H1 (cell line): ENCODE results near the gene DEGS1. TPM values are rescaled to one million over a fixed set of nuclear protein-coding genes. Genes with fewer than 3 reads are reported as not detected.
A peak's percentile ranks its signal among the peaks of the same experiment; 100 is the strongest.

ENCODE experiments used
- CTCF ChIA-PET: fragments of 300-600 bp; sonication (Branson Sonifier 250); formaldehyde crosslinking; loops from one replicate; lab custom pipeline; 2021; ENCODE audit not compliant: partially characterized antibody; lab: Charles Lee
- POLR2A ChIA-PET: fragments of 300-600 bp; sonication (Branson Sonifier 250); formaldehyde crosslinking; loops from one replicate; lab custom pipeline; 2021; ENCODE audit warnings: inconsistent platforms; ENCODE audit not compliant: partially characterized antibody; lab: Charles Lee
- DNase-seq, 2 experiments: peaks; one replicate each; pipeline versions ENCODE4 v3.0.0 to v3.0.0-alpha.2; 2010 to 2022; ENCODE audit warnings: low spot score in 2 of 2, low read depth in 1 of 2, mixed read lengths in 1 of 2
- FAIRE-seq: peaks from 2 replicates; lab custom pipeline; 2011; peaks lifted over from hg19 to GRCh38; lab: Jason Lieb, UNC
- H2AFZ ChIP-seq: 2 replicates; pipeline ENCODE4 v1.8.1; 2012; ENCODE audit warnings: low read length, inconsistent platforms
- H2AK5ac ChIP-seq: 2 replicates; pipeline ENCODE4 v1.6.1; 2013; ENCODE audit warnings: low read depth, low read length
- H2BK120ac ChIP-seq: replicated peaks from 2 replicates; pipeline ENCODE3; 2013; ENCODE audit warnings: low read depth, low read length, inconsistent platforms
- H2BK12ac ChIP-seq: 2 replicates; pipeline ENCODE4 v1.6.1; 2013; ENCODE audit warnings: low read depth, low read length
- H2BK15ac ChIP-seq: 2 replicates; pipeline ENCODE4 v1.6.1; 2013; ENCODE audit warnings: low read length
- H2BK20ac ChIP-seq: 2 replicates; pipeline ENCODE4 v1.6.1; 2013; ENCODE audit warnings: low read length
- H2BK5ac ChIP-seq: 2 replicates; pipeline ENCODE4 v1.6.1; 2013; ENCODE audit warnings: low read depth, low read length
- H3K14ac ChIP-seq: 2 replicates; pipeline ENCODE4 v1.6.1; 2013; ENCODE audit warnings: inconsistent platforms; ENCODE audit not compliant: insufficient read length
- H3K18ac ChIP-seq: 2 replicates; pipeline ENCODE4 v1.6.1; 2013; ENCODE audit warnings: low read length; ENCODE audit errors: extremely low read depth
- H3K23ac ChIP-seq: 2 replicates; pipeline ENCODE4 v1.6.1; 2013; ENCODE audit warnings: inconsistent platforms; ENCODE audit not compliant: insufficient read length
- H3K23me2 ChIP-seq: 2 replicates; pipeline ENCODE4 v1.6.1; 2013; ENCODE audit warnings: low read depth, low read length
- H3K27ac ChIP-seq: 2 replicates; pipeline ENCODE4 v1.6.1; 2011; ENCODE audit warnings: low read depth, low read length, inconsistent platforms
- H3K27me3 ChIP-seq, 4 experiments: replicated peaks in 1 of 4; 1 replicate in 1 of 4; 2 replicates in 3 of 4; pipeline versions ENCODE4 v1.6.1 to v1.8.1; 2011 to 2013; ENCODE audit warnings: low read length in 3 of 4, mild to moderate bottlenecking in 3 of 4, inconsistent platforms in 2 of 4, mixed read lengths in 2 of 4, moderate library complexity in 1 of 4; ENCODE audit not compliant: control insufficient read depth in 3 of 4, insufficient read depth in 3 of 4; ENCODE audit errors: extremely low read depth in 1 of 4
- H3K36me3 ChIP-seq, 4 experiments: 2 replicates each; pipeline versions ENCODE4 v1.6.1 to v1.8.1; 2011 to 2013; ENCODE audit warnings: mild to moderate bottlenecking in 4 of 4, low read length in 3 of 4, moderate library complexity in 2 of 4, control low read depth in 1 of 4, inconsistent platforms in 1 of 4; ENCODE audit not compliant: insufficient read depth in 4 of 4, control insufficient read depth in 2 of 4
- H3K4ac ChIP-seq: replicated peaks from 2 replicates; pipeline ENCODE3; 2013; ENCODE audit warnings: low read length, low read depth, mixed read lengths, inconsistent platforms; ENCODE audit not compliant: insufficient read length
- H3K4me1 ChIP-seq, 4 experiments: replicated peaks in 1 of 4; 1 replicate in 1 of 4; 2 replicates in 3 of 4; pipeline versions ENCODE4 v1.6.1 to v1.8.1; 2011 to 2013; ENCODE audit warnings: low read length in 3 of 4, inconsistent platforms in 2 of 4, mixed read lengths in 1 of 4; ENCODE audit not compliant: insufficient read depth in 4 of 4, control insufficient read depth in 3 of 4
- H3K4me2 ChIP-seq, 2 experiments: 2 replicates each; pipeline versions ENCODE4 v1.6.1 to v1.8.1; 2011 to 2013; ENCODE audit warnings: low read depth in 2 of 2, low read length in 2 of 2, control low read depth in 1 of 2, inconsistent platforms in 1 of 2, mild to moderate bottlenecking in 1 of 2; ENCODE audit not compliant: insufficient read depth in 1 of 2
- H3K4me3 ChIP-seq, 4 experiments: fragments of 200-600, 300-600 bp in 1 of 4; sonication (generic), shearing (Covaris generic), sonication (Bioruptor Twin) in 1 of 4; 2 replicates each; pipeline versions ENCODE4 v1.5.1 to v1.8.1; 2011 to 2016; ENCODE audit warnings: low read length in 4 of 4, low read depth in 3 of 4, control low read depth in 2 of 4, inconsistent platforms in 2 of 4, mild to moderate bottlenecking in 2 of 4, mixed read lengths in 1 of 4, moderate library complexity in 1 of 4; ENCODE audit not compliant: insufficient read depth in 2 of 4; ENCODE audit errors: extremely low read depth in 1 of 4
- H3K56ac ChIP-seq: replicated peaks from 2 replicates; pipeline ENCODE3; 2013; ENCODE audit warnings: low read depth, mild to moderate bottlenecking, mixed read lengths, low read length, inconsistent platforms; ENCODE audit not compliant: insufficient read length
- H3K79me1 ChIP-seq: 2 replicates; pipeline ENCODE4 v1.6.1; 2013; ENCODE audit warnings: low read depth, low read length, control low read depth
- H3K79me2 ChIP-seq, 2 experiments: 2 replicates each; pipeline versions ENCODE4 v1.6.1 to v1.8.1; 2012 to 2013; ENCODE audit warnings: low read length in 2 of 2, mild to moderate bottlenecking in 2 of 2, inconsistent platforms in 1 of 2; ENCODE audit not compliant: insufficient read depth in 2 of 2, control insufficient read depth in 1 of 2
- H3K9ac ChIP-seq, 4 experiments: replicated peaks in 1 of 4; 1 replicate in 1 of 4; 2 replicates in 3 of 4; pipeline versions ENCODE4 v1.6.1 to v1.8.1; 2011 to 2013; ENCODE audit warnings: low read depth in 3 of 4, low read length in 3 of 4, control low read depth in 2 of 4, mild to moderate bottlenecking in 2 of 4, moderate library complexity in 2 of 4, inconsistent platforms in 1 of 4; ENCODE audit errors: extremely low read depth in 1 of 4
- H3K9me3 ChIP-seq, 2 experiments: 2 replicates each; pipeline versions ENCODE4 v1.6.1 to v1.8.1; 2012 to 2013; ENCODE audit warnings: mild to moderate bottlenecking in 2 of 2, moderate library complexity in 2 of 2, control low read depth in 1 of 2, inconsistent platforms in 1 of 2, low read depth in 1 of 2, low read length in 1 of 2, mixed read lengths in 1 of 2; ENCODE audit not compliant: insufficient read depth in 2 of 2
- H4K20me1 ChIP-seq, 2 experiments: replicated peaks in 1 of 2; 2 replicates each; pipeline versions ENCODE3 to v1.8.1; 2011 to 2013; ENCODE audit warnings: inconsistent platforms in 2 of 2, low read length in 2 of 2, mild to moderate bottlenecking in 1 of 2; ENCODE audit not compliant: insufficient read depth in 2 of 2, control insufficient read depth in 1 of 2
- H4K5ac ChIP-seq: 2 replicates; pipeline ENCODE4 v1.6.1; 2013; ENCODE audit warnings: low read length, low read depth, mixed read lengths, inconsistent platforms; ENCODE audit not compliant: insufficient read length
- H4K8ac ChIP-seq: 2 replicates; pipeline ENCODE4 v1.8.0; 2013; ENCODE audit warnings: mild to moderate bottlenecking, moderate library complexity, low read length, inconsistent platforms; ENCODE audit not compliant: insufficient read depth; ENCODE audit errors: extremely low read depth
- H4K91ac ChIP-seq: replicated peaks from 2 replicates; pipeline ENCODE3; 2013; ENCODE audit warnings: low read length, mixed read lengths, inconsistent platforms; ENCODE audit not compliant: insufficient read length
- BCL11A ChIP-seq, 2 experiments: IDR thresholded peaks; one replicate each; pipeline ENCODE4 v1.6.1; 2011; ENCODE audit warnings: low read depth in 2 of 2, low read length in 2 of 2, mild to moderate bottlenecking in 2 of 2
- CEBPB ChIP-seq: IDR thresholded peaks from 2 replicates; pipeline ENCODE4 v1.6.1; 2012; ENCODE audit warnings: low read depth, low read length
- HDAC6 ChIP-seq: IDR thresholded peaks from one replicate; pipeline ENCODE4 v1.7.1; 2012; ENCODE audit warnings: low read depth, mild to moderate bottlenecking, inconsistent platforms, low read length, moderate library complexity
- JUN ChIP-seq: IDR thresholded peaks from 2 replicates; pipeline ENCODE4 v1.6.1; 2011; ENCODE audit warnings: low read depth, mild to moderate bottlenecking, improper control_type of control experiment, low read length
- KDM1A ChIP-seq: fragments of 200-600, 300-600 bp; sonication (generic); IDR thresholded peaks from 2 replicates; pipeline ENCODE4 v1.7.1; 2016; ENCODE audit warnings: mild to moderate bottlenecking, low read length, borderline replicate concordance
- MAX ChIP-seq: IDR thresholded peaks from 2 replicates; pipeline ENCODE4 v1.6.1; 2012; ENCODE audit warnings: inconsistent platforms
- RBBP5 ChIP-seq: IDR thresholded peaks from 2 replicates; pipeline ENCODE4 v1.7.1; 2012; ENCODE audit warnings: low read depth, mild to moderate bottlenecking, inconsistent platforms, low read length, moderate library complexity, borderline replicate concordance
- RNF2 ChIP-seq: fragments of 200-900, 300-1000 bp; sonication (generic); IDR thresholded peaks from 2 replicates; pipeline ENCODE4 v1.7.1; 2016; ENCODE audit warnings: borderline replicate concordance, low read depth, mild to moderate bottlenecking, antibody characterized with exemption, low read length; ENCODE audit not compliant: poor library complexity, severe bottlenecking; ENCODE audit errors: missing control alignments
- RXRA ChIP-seq: IDR thresholded peaks from 2 replicates; pipeline ENCODE4 v1.6.1; 2011; ENCODE audit warnings: low read depth, mild to moderate bottlenecking, low read length, moderate library complexity; ENCODE audit not compliant: insufficient read depth
- SRF ChIP-seq: IDR thresholded peaks from 2 replicates; pipeline ENCODE4 v1.6.1; 2011; ENCODE audit warnings: mild to moderate bottlenecking, low read depth, low read length, moderate library complexity
- TBP ChIP-seq: IDR thresholded peaks from 2 replicates; pipeline ENCODE4 v1.6.1; 2011; ENCODE audit warnings: low read depth, low read length, improper control_type of control experiment
- YY1 ChIP-seq: IDR thresholded peaks from 2 replicates; pipeline ENCODE4 v1.6.1; 2011; ENCODE audit warnings: low read depth, mild to moderate bottlenecking, low read length
- WGBS, 2 experiments: shearing (Covaris generic) in 1 of 2; methylation state at CpG; one replicate each; pipeline versions ENCODE4 v1.1.6 to v1.1.7; 2013 to 2015; ENCODE audit warnings: low lambda C conversion rate in 2 of 2, mixed read lengths in 2 of 2, inconsistent platforms in 1 of 2, low coverage in 1 of 2, missing lambda C conversion rate in 1 of 2; ENCODE audit not compliant: insufficient replicate concordance in 2 of 2, insufficient coverage in 1 of 2, insufficient read length in 1 of 2; ENCODE audit errors: extremely low coverage in 1 of 2, missing lambda C conversion rate in 1 of 2; 5-methylcytosine and 5-hydroxymethylcytosine counted together
- polyA plus RNA-seq, 7 experiments: library from polyadenylated mRNA; depleted of rRNA in 3 of 7; stranded (reverse) in 5 of 7; unstranded in 2 of 7; fragments of >200 nt in 5 of 7; fragments of 200-250 nt in 2 of 7; gene quantifications; 1 replicate in 5 of 7; 2 replicates in 1 of 7; 4 replicates in 1 of 7; pipeline versions ENCODE4 v1.2.1 to v1.2.3, GENCODE V29; 2011 to 2013; ENCODE audit warnings: missing spikeins in 2 of 7, mixed read lengths in 2 of 7
- total RNA-seq: library from RNA; stranded (reverse); fragmentation: NEBNext Ultra II Directional; extraction: Animal tissue kit (Norgen Biotek cat#: 25700); gene quantifications from 2 replicates; pipeline ENCODE4 v1.2.1, GENCODE V29; 2021

DEGS1 gene
- total and polyA plus RNA-seq, 2 of the 8 experiments (the other 6 are each of a cell fraction or from before 2014, with no cell fraction given), result 46.1 to 114 TPM

DNA sequence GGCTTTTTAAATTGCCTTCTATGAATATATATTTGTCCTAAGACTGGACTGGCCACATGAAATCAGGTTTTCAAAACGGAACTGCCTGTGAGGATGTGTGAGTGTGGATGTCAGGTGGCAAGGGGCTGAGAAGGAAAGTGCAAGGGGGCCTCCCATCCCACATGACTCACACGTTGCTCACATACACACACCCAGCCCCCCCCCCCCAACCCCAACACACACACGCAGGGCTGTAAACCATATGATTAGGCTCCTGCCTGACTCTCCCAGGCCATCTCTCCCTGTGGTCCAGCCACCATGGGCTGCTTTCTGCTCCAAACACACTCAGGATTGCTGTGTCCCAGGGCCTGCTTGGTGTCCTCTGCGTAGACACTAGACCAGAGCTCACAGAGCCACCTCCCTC lies 22.4 kb downstream of the DEGS1 start:
- Histone ChIP-seq H4K20me1 (no peaks in the 10 kb centered on the region), H3K9ac (no peak overlapping the region), H3K14ac (no peak overlapping the region), H2BK20ac (no peak overlapping the region), H3K9me3 (no peaks in the 10 kb centered on the region), H2BK120ac (no peak overlapping the region), H2BK5ac (no peak overlapping the region), H2AFZ (no peak overlapping the region), H2BK12ac (peak overlapping the region; percentile 71; the same call in 1 of the 2 replicates), H4K5ac (no peak overlapping the region), H3K27me3 (no peaks in the 10 kb centered on the region), H3K36me3 (no peaks in the 10 kb centered on the region), H3K18ac (peak overlapping the region; percentile 73; the same call in 1 of the 2 replicates), H3K4me3 (no peak overlapping the region), H3K4ac (no peak overlapping the region), H3K56ac (no peak overlapping the region), H3K4me1 (peaks cover 1 to 12% (median 10%) of the 10 kb centered on the region in 4 experiments), H2AK5ac (no peak overlapping the region), H2BK15ac (no peak overlapping the region), H3K23me2 (no peaks in the 10 kb centered on the region), H4K91ac (no peak overlapping the region), H3K23ac (no peak overlapping the region), H3K27ac (no peak overlapping the region), H4K8ac (peak overlapping the region; percentile 35; the same call in 1 of the 2 replicates), H3K79me1 (no peaks in the 10 kb centered on the region), H3K4me2 (no peak overlapping the region), H3K79me2 (no peaks in the 10 kb centered on the region)
- DNase-seq (no peak), FAIRE-seq (no peak)
- ChIA-PET POLR2A (interaction anchor here (1.0 to 3.2 kb wide), 2 partner anchors 8 kb away, joined by 3 to 22 read pairs; no protein-coding TSS in a partner anchor), CTCF (no interaction called here)
- WGBS, 2 experiments, result 74% methylated on average over 4 of the region's 4 CpGs; no CpG with 5 or more reads in 1 of the 2 experiments
- TF ChIP-seq YY1 (no peak), HDAC6 (no peak), KDM1A (no peak), TBP (no peak), BCL11A (IDR thresholded peaks at IDR 0.05; ENCODE audit: low read depth in 2 of 2, low read length in 2 of 2) (no peak), JUN (no peak), CEBPB (no peak), RNF2 (no peak), SRF (no peak), RXRA (no peak), MAX (no peak), RBBP5 (no peak)
